Measurements from ENCODE around the gene SMCO2. TPM values are rescaled to one million over a fixed set of nuclear protein-coding genes. Genes with fewer than 3 reads are reported as not detected.

The SMCO2 gene
- total RNA-seq, 1 experiment from 2014 or later = not detected

- Histone ChIP-seq H3K27ac (no peak overlapping the region), H3K36me3 (no peaks in the 10 kb centered on the region), H3K9me3 (replicated peaks) (no peaks in the 10 kb centered on the region), H3K27me3 (replicated peaks) (no peaks in the 10 kb centered on the region), H3K4me3 (no peak overlapping the region), H3K4me1 (replicated peaks) (peaks cover 10% of the 10 kb centered on the region; the same call in 1 of the 2 replicates)
- DNase-seq (ENCODE audit: low read depth in 1 of 2, low spot score in 2 of 2) = peak in 1 of 2 experiments; percentile 37
Observed at GRCh38 chr12:27434673-27435565, 11.6 kb upstream of the SMCO2 start.

- H3K4me3 ChIP-seq = no peak overlapping the region
- DNase-seq (ENCODE audit: low read depth in 1 of 2, low spot score in 2 of 2) = no peak
- peaks cover 10% of the 10 kb centered on the region; the same call in 1 of the 2 replicates for H3K4me1 ChIP-seq (replicated peaks)
- no peak overlapping the region for H3K27ac ChIP-seq
- H3K9me3 ChIP-seq (replicated peaks) = no peaks in the 10 kb centered on the region
- H3K36me3 ChIP-seq = no peaks in the 10 kb centered on the region
- H3K27me3 ChIP-seq (replicated peaks) = no peaks in the 10 kb centered on the region
Observed at GRCh38 chr12:27436029-27436428, 10.5 kb upstream of the SMCO2 start.

DNA sequence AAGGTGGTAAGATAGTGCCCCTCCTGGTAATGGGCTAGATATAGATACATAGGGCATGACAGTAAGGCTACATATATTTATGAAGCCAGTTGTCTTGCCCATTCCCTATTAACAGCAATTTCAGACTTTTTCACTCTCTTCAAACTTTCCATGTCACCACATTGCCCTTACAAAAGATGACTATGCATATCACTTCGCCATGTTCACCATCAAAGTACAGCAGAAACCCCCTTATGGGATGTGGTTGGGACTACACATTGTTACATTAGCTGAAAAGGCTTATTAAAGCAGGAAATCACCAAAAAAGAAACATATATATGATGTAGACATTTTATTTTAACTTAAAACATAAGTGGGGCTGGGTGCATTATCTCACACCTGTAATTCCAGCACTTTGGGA, 9.8 kb upstream of the SMCO2 start:
- Histone ChIP-seq H3K4me1 (replicated peaks) (peaks cover 10% of the 10 kb centered on the region; the same call in 1 of the 2 replicates), H3K9me3 (replicated peaks) (no peaks in the 10 kb centered on the region), H3K4me3 (no peak overlapping the region), H3K27ac (no peak overlapping the region), H3K27me3 (replicated peaks) (no peaks in the 10 kb centered on the region), H3K36me3 (no peaks in the 10 kb centered on the region)
- no peak for DNase-seq (ENCODE audit: low read depth in 1 of 2, low spot score in 2 of 2)

- Histone ChIP-seq H3K27me3 (replicated peaks) (no peaks in the 10 kb centered on the region), H3K9me3 (replicated peaks) (no peaks in the 10 kb centered on the region), H3K4me1 (replicated peaks) (peaks cover 9% of the 10 kb centered on the region; the same call in 1 of the 2 replicates), H3K4me3 (no peak overlapping the region), H3K27ac (no peak overlapping the region), H3K36me3 (no peaks in the 10 kb centered on the region)
- DNase-seq (ENCODE audit: low read depth in 1 of 2, low spot score in 2 of 2) = no peak
Observed at GRCh38 chr12:27437839-27438238, 8.7 kb upstream of the SMCO2 start.

DNA sequence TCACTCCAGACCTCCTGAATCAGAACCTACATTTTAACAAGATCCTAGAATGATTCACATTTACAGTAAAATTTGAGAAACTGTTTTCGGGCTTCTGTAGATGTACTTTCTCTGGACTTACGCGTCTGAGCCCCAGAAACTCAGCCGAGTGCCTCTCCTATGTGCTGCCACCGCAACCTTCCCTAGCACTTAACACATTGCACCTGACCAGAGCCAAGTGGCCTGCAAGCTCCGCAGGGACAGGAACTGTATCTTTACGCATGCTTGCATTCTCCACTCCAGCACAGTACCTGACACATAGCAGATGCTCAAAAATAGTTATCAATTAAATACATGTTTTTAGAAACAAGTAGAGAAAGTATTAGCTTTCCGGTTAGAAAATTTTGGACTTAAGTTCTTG, 1.2 kb downstream of the SMCO2 start:
- H3K9me3 ChIP-seq (replicated peaks) = peaks cover 6% of the 10 kb centered on the region; the same call in 1 of the 2 replicates
- no peaks in the 10 kb centered on the region for H3K36me3 ChIP-seq
- no peaks in the 10 kb centered on the region for H3K4me1 ChIP-seq (replicated peaks)
- no peak for DNase-seq (ENCODE audit: low read depth in 1 of 2, low spot score in 2 of 2)
- no peak overlapping the region for H3K27ac ChIP-seq
- H3K4me3 ChIP-seq = no peak overlapping the region
- H3K27me3 ChIP-seq (replicated peaks) = no peaks in the 10 kb centered on the region

- H3K27me3 ChIP-seq (replicated peaks) = no peaks in the 10 kb centered on the region
- H3K4me3 ChIP-seq = no peak overlapping the region
- no peak for DNase-seq (ENCODE audit: low read depth in 1 of 2, low spot score in 2 of 2)
- no peaks in the 10 kb centered on the region for H3K4me1 ChIP-seq (replicated peaks)
- peaks cover 6% of the 10 kb centered on the region; the same call in 1 of the 2 replicates for H3K9me3 ChIP-seq (replicated peaks)
- H3K27ac ChIP-seq = no peak overlapping the region
- H3K36me3 ChIP-seq = no peaks in the 10 kb centered on the region
Observed at GRCh38 chr12:27449026-27449425, 2.5 kb downstream of the SMCO2 start.

GRCh38 chr12:27449893-27450534, 3.5 kb downstream of the SMCO2 start:
- peaks cover 6% of the 10 kb centered on the region; the same call in 1 of the 2 replicates for H3K9me3 ChIP-seq (replicated peaks)
- no peaks in the 10 kb centered on the region for H3K27me3 ChIP-seq (replicated peaks)
- no peak for DNase-seq (ENCODE audit: low read depth in 1 of 2, low spot score in 2 of 2)
- no peaks in the 10 kb centered on the region for H3K4me1 ChIP-seq (replicated peaks)
- no peak overlapping the region for H3K4me3 ChIP-seq
- no peaks in the 10 kb centered on the region for H3K36me3 ChIP-seq
- H3K27ac ChIP-seq = no peak overlapping the region

DNA sequence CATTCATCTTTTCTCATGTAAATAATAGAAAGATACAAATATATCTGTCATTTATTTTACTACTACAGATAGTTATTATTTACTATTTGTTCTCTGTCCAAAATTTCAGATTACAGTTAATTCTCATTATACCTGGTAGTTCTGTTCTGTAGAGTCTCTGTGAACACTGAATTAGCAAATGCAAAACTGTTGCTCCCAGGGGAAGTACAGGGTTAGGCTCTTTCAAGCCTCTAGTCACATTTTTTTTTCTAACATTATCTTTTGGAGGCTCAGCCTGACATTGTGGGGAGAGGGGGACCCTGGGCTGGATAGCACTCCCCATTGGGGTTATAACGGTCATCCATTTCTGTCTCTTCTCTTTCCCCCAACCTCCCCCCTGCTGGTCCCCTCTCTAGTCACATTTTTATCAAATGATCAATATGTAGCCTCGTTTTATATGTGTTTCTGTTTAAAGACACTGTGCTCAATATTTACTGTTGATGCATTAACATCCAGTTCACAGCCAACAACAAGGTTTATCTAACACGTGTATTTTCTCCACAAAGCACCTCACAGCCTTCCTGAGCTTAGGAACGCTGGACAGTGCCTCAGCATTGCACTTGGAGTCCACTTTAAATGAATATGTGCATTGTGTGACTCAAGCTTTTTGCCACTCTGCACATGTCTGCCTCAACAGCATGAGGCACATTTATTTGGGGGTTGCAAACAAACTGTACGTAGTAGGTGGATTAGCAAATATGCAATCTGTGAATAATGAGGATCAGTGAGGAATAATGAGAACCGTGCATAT, 4.7 kb downstream of the SMCO2 start:
- Histone ChIP-seq H3K36me3 (no peaks in the 10 kb centered on the region), H3K27ac (no peak overlapping the region), H3K27me3 (replicated peaks) (no peaks in the 10 kb centered on the region), H3K4me1 (replicated peaks) (no peaks in the 10 kb centered on the region), H3K9me3 (replicated peaks) (peaks cover 1% of the 10 kb centered on the region; the same call in 1 of the 2 replicates), H3K4me3 (no peak overlapping the region)
- no peak for DNase-seq (ENCODE audit: low read depth in 1 of 2, low spot score in 2 of 2)

DNA sequence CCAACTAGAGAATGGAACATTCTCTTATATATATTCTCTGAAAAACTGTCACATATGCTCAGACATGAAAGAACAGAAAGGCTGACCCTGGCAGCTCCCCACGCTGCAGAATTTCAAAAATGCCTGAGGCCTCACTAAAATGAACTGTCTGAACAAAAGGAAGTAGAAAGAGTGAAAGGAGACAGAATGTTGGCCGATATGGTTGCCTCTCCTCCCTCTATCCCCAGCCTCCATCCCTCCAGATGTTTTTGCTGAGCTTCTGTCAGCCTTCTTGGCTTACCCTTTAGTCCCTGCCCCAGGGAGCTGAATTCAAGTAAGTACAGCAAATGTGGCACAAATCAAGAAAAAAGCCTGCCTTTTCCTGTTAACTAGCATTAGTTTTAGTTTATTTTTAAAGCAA, 6.9 kb downstream of the SMCO2 start:
- Histone ChIP-seq H3K4me3 (no peak overlapping the region), H3K27me3 (replicated peaks) (no peaks in the 10 kb centered on the region), H3K27ac (no peak overlapping the region), H3K4me1 (replicated peaks) (no peaks in the 10 kb centered on the region), H3K36me3 (no peaks in the 10 kb centered on the region), H3K9me3 (replicated peaks) (no peaks in the 10 kb centered on the region)
- no peak for DNase-seq (ENCODE audit: low read depth in 1 of 2, low spot score in 2 of 2)

DNA sequence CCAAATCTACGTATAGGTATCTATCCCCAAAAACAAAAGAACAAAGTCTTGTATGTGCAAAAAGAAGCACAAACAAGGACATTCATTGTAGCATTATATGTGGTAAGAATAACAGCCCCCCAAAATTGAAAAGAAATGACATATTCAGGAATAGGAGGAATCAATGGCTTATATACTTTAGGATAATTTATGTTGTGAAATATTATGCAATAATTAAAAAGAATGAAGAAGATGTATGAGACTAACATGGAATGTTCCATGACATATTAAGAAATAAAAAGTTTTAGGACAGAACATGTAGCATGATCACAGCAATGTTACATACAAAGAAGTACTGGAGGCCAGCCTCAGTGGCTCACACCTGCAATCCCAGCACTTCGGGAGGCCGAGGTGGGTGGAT, 9.1 kb downstream of the SMCO2 start:
- H3K4me3 ChIP-seq = no peak overlapping the region
- H3K4me1 ChIP-seq (replicated peaks) = peaks cover under 1% of the 10 kb centered on the region; the same call in 1 of the 2 replicates
- no peaks in the 10 kb centered on the region for H3K36me3 ChIP-seq
- no peak for DNase-seq (ENCODE audit: low read depth in 1 of 2, low spot score in 2 of 2)
- H3K27me3 ChIP-seq (replicated peaks) = no peaks in the 10 kb centered on the region
- no peaks in the 10 kb centered on the region for H3K9me3 ChIP-seq (replicated peaks)
- H3K27ac ChIP-seq = no peak overlapping the region

DNA sequence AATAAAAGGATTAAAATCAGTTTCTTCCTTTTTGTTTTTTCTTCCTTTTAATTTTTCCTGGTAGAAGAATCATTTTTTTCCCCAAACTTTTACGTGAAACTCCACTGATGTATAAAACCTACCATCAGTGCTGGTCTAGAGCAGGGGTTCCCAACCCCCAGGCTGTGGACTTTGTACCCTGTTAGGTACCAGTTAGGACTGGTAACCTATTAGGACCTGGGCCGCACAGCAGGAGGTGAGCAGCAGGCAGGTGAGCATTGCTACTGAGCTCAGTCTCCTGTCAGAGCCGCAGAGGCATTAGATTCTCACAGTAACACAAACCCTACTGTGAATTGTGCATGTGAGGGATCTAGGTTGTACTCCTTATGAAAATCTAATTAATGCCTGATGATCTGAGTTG, 10.1 kb downstream of the SMCO2 start:
- H3K4me1 ChIP-seq (replicated peaks) = peaks cover 11% of the 10 kb centered on the region
- H3K27me3 ChIP-seq (replicated peaks) = no peaks in the 10 kb centered on the region
- H3K4me3 ChIP-seq = no peak overlapping the region
- no peak for DNase-seq (ENCODE audit: low read depth in 1 of 2, low spot score in 2 of 2)
- no peaks in the 10 kb centered on the region for H3K36me3 ChIP-seq
- H3K27ac ChIP-seq = no peak overlapping the region
- no peaks in the 10 kb centered on the region for H3K9me3 ChIP-seq (replicated peaks)

DNA sequence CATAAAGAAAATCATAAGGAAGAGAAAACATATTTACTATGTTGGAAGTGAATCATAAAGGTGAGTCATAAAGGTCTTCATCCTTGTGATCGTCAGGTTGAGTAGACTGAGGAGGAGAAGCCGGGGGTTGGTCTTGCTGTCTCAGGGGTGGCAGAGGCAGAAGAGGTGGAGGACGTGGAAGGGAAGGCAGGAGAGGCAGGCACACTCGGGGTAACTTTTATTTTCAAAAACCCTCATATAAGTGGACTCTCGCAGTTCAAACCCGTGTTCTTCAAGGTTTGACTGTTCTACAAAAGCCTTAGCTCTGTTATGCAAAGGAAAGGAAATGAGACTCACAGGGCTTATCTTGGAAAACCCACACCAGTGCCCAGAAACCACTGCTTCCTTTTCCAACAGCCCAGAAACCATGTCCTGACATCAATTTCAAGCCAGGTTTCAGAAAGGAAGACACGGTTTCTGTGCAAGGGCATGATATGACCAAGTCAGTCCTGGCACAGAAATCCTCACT, 14.0 kb downstream of the SMCO2 start:
- DNase-seq (ENCODE audit: low read depth in 1 of 2, low spot score in 2 of 2) = no peak
- Histone ChIP-seq H3K4me1 (replicated peaks) (peaks cover 29% of the 10 kb centered on the region), H3K4me3 (no peak overlapping the region), H3K36me3 (no peaks in the 10 kb centered on the region), H3K9me3 (replicated peaks) (no peaks in the 10 kb centered on the region), H3K27me3 (replicated peaks) (no peaks in the 10 kb centered on the region), H3K27ac (no peak overlapping the region)

GRCh38 chr12:27462151-27462694, 15.7 kb downstream of the SMCO2 start:
- Histone ChIP-seq H3K4me1 (replicated peaks) (peaks cover 29% of the 10 kb centered on the region), H3K27me3 (replicated peaks) (no peaks in the 10 kb centered on the region), H3K27ac (peak overlapping the region; percentile 14; the same call in 1 of the 2 replicates), H3K36me3 (no peaks in the 10 kb centered on the region), H3K4me3 (0 out of 2 replicates have a peak overlapping the region, but pooled peaks have one; percentile 3), H3K9me3 (replicated peaks) (no peaks in the 10 kb centered on the region)
- peak in 1 of 2 experiments; percentile 46 for DNase-seq (ENCODE audit: low read depth in 1 of 2, low spot score in 2 of 2)
